Cortex of kidney (tissue), 1 donor: ENCODE data around the gene ZFHX3.
"Not testable (repeated sequence)": the region's sequence is repeated elsewhere in the genome, so short reads cannot be mapped to it uniquely, and the experiment has no call there.

ENCODE experiments used
- DNase-seq: peaks from one replicate; lab custom pipeline; 2025; lab: John Stamatoyannopoulos, UW

ZFHX3 gene

DNA sequence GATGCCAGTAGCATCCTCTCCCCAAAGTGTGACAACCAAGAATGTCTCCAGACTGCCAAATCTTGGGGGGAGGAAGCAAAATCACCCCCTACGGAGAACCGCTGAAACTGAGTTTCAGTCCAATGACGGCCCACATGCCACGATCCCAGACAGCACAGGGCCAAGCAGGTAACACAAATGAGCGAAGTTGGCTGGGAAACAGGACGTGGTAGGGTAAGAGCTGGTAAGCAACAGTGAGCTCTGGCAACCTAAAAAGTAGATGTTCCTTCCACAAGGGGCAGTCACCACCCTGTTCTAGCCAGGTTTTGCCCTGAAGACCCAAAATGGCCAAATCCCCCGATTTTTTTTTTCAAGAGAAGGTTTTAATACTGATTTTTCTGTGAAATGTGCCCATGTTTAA is 25.4 kb downstream of the ZFHX3 start:
- DNase-seq: no peak

DNA sequence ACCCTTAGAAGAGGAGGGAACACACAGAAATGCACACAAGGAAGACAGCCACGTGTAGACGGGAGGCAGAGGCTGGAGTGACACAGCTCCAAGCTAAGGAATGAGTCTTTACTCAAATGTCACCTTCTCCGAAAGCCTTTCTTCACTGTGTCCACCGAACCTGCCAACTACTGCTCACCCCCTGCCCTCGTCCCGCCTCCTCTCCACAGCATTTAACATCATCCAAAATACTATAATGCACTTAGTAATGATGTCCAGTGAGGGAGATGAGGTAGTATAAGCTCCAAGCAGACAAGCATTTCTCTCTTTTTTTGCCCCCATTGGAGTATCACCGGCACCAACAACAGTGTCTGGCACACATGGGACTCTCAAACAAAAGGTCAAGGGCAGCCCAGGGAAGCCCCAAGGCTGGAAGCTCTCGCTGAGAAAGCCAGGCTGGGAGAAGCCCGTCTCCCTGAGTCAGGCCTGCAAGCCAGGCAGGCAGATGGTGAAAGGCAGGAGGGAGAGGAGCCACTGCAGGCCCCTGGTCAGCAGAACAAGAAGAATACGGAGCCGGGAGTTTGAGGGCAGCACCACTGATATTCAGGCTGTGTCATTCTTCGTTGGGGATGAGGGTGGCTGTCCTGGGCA is 25.9 kb downstream of the ZFHX3 start:
- no peak for DNase-seq

DNA sequence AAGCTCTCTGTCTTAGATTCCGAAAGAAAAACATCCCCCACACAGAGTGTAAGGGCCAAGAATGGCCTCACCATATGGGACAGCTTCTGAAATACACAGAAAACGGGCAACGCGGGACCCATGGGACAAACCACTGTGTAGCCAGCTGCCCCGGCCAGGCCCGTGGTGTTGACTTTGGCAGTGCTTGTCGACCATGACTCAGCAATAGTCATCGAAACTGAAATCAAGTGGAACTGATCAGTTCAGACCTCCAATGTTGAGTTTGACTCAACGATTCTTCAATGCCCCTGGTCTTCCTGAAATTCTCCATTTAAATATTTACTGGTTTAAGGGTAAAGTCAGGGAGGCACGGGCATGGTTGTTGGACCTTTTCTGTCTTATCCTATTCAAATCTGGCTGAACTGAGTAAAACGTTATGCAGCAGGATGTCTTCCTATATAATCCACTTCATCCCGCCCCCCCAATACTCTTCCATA is 27.5 kb downstream of the ZFHX3 start:
- no peak for DNase-seq

DNA sequence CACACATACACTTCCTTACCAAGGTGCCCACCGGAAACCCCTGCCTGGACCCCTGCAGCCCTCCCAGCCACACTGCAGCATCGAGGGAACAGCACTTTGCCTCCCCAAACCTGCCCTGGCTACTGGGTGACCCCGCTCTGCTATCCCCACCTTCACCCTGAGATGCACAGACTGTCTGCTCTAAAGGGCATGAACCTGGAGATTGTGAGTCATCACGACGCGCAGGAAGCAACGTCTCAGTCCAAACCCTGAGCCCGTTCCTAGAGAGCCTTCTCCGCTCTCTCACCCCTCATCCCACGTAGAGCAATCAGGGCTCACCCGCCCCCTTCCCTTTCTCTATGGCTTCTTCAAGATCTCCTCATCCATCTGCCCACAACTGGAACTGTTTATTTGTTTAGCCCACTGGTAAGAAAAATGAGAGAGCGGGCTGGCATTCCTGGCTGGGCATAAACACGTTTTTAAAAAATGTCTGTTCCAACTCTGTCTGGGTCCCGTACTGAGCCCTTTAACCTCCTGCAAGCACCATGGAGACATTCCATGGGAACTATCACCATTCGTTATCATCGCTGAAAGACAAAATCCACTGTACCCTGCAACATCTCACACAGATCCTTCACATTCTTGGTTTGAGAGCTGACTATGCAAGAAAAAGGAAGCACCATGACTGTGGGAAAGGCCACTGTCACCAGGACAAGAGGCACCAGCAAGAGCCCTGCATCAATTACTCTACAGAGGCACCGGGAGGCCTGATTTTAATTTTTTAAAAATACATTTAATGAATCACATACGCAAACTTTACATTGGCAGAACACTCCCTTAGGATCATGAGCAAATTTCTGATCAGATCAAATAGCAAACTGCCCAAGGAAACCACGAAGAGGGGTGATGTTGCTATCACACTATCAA is 28.2 kb downstream of the ZFHX3 start:
- no peak for DNase-seq

DNA sequence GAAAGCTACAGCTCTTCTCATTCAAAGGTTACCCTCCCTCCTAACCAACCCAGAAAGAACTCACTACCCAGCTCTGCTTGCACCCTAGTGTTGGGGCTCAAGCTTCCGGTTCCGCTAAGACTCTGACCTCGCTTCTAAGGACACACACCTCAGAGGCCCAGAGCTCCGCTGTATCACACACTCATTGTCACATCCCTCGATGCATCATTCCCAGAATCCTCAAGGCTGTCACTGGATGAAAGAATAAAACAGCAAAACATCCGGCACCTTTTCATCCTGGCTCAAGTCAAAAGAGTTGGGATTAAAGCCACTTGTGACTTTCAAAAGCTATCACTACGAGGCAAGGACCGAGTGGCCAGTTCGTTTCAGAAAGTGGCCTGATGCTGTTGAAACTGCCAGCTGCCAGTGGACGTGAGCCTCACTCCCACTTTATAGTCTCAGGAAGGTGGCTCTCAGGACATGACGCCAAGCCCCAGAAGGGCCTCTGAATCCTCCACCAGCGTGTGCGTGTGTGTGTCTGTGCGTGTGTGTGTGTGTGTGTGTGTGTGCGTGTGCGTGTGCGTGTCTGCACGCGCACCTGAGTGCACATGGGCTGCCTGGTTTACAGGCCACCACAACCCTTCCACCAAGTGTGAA is 29.0 kb downstream of the ZFHX3 start:
- no peak for DNase-seq

GRCh38 chr16:73017321-73017720 is 30.6 kb downstream of the ZFHX3 start:
- DNase-seq: no peak

DNA sequence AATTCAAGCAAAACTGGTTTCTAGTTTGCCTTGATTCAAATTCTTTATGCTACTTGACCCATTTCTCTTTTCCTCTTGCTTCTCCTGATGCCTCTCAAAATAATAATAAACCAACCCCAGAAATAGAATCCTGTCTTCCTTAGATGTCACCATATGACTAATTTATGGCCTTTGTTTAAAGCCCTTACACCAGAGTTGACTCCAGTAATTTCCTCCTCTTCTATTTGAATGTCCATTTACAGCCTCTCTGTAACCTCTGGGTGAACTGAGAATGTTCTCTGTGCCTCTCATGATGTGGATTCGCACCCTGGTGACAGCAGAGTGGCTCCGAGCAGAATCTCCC is 31.5 kb downstream of the ZFHX3 start:
- DNase-seq: no peak

GRCh38 chr16:73015612-73016487 is 32.1 kb downstream of the ZFHX3 start:
- DNase-seq: no peak

DNA sequence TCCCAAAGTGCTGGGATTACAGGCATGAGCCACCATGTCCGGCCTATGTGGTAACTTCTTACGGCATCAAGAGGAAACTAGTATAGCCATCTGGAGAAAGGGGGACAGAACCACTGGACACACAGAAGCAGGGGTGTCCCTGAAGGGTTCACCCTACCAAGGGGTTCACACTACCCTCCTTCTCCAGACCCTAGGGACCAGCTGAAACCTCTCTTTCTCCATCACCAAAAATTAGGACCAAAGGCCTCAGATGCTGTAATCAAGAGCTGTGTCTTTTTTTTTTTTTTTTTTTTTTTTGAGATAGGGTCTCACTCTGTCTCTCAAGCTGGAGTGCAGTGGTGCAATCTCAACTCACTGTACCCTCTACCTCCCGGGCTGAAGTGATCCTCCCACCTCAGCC is 33.2 kb downstream of the ZFHX3 start:
- no peak for DNase-seq

- DNase-seq: no peak
These were observed 34.0 kb downstream of the ZFHX3 start for GRCh38 chr16:73013974-73014373.

DNA sequence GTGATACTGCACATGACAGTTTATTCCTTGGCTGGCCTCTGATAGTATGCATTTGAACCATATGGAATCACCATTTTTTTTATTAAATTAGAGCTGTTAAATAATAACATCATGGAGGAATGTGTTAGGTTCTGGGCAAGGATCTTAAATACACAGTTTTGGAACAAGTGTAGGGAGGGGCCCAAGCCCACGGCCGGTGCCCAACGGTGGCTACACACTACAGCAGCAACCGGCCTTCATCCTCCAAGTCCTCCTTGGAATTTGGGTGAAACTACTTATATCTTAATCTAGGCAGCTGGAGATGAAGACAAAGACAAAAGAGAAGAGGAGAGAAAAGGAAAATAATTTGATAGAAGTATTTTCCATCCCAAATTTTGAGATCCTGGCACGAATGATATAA is 35.6 kb downstream of the ZFHX3 start:
- no peak for DNase-seq

GRCh38 chr16:73011926-73012325 is 36.0 kb downstream of the ZFHX3 start:
- DNase-seq: no peak

GRCh38 chr16:73010150-73010676 is 37.7 kb downstream of the ZFHX3 start:
- DNase-seq: no peak

DNA sequence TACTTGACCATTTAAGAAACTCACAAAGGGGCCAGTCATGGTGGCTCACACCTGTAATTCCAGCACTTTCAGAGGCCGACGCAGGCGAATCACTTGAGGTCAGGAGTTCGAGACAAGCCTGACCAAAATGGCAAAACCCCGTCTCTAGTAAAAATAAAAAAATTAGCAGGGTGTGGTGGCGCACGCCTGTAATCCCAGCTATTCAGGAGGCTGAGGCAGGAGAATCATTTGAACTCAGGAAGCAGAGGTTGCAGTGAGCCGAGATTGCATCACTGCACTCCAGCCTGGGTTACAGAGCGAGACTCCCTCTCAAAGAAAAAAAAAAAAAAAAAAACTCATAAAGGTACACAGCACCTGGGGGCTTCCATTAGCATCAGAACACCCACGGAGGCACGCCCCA is 38.2 kb downstream of the ZFHX3 start:
- DNase-seq: not testable (repeated sequence)

- no peak for DNase-seq
These were observed 41.9 kb downstream of the ZFHX3 start for GRCh38 chr16:73006026-73006425.

DNA sequence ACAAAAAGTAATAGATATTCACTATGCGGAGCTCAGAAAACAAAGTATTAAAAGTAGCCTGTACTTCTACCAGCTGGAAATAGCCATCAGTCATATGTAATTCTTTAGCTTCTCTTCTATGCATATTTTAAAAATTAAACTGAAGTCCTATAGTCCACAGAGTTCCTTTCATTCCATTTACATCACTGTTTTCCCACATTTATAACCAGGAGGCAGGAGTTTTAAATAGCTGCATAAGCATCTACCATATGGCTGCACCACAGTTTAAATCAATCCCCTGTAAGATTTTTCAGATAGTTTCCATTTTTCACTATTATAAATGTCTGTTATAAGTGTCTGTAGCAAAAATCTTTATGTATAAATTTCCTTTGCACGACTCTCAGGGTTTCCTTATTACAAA is 45.1 kb downstream of the ZFHX3 start:
- no peak for DNase-seq

DNA sequence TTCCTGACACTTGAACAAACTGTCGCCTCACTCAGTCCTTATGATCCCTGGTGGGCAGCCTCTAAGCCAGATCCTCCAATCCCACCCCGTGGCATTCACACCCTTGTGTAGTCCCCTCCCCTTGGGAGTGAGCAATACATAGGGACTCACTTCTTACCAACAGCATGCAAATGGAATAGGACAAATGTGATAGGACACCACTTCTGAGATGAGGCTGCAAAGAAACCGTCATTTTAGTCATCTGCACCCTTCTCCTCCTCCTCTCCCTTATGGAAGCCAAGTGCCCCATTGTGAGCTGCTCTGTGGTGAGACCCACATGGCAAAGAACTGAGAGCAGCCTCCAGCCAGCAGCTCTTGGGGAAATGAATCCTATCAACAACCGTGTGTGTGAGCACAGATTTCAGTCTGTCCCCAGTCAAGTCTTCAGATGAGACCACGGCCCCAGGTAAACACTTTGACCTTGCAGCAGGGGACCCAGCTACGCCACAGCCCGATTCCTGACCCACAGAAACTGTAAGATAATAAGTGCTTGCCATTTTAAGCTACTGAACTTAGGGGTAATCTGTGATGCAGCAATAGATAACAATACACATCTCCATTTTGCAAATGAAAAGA is 46.9 kb downstream of the ZFHX3 start:
- no peak for DNase-seq

DNA sequence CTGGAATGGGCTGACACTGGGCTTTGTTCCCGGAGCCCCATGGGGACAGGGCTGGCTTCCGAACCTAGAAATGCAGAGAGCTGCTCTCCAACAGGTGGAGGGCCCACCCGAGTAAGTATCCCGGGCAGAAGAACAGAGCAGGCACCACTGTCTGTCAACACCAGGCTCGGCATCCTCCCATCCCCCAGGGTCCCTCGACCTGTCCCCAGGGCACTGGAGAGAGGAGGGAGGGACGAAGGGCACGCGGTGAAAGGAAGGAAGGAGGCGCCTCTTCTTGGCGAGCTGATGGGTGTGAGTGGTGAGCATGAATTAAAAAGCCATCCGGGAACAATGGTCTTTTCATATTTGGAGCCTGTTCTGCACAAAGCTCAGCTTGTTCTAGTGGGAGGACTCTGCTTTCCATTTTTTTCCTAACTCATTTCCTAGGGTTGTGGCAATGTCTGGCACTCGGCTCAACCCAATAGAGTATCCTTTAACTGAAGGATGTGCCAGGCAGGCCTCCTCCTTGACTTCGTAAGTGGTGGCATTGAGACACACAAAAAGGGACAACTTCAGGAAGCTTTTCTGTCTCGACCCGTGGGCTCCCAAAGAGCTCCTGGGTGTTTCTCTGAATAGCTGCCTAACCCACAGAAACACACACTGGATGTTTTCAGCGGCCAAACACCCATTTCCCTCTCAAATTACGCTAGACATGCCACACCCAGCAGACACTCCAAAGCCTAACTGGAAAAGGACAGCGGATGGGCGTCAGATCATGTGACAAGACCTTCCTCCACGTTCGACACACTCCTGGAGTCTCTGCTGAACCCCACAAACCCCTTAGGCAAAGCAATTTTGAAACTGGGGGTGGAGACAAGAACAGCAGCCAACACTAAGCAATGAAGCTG is 47.7 kb downstream of the ZFHX3 start:
- DNase-seq: no peak

DNA sequence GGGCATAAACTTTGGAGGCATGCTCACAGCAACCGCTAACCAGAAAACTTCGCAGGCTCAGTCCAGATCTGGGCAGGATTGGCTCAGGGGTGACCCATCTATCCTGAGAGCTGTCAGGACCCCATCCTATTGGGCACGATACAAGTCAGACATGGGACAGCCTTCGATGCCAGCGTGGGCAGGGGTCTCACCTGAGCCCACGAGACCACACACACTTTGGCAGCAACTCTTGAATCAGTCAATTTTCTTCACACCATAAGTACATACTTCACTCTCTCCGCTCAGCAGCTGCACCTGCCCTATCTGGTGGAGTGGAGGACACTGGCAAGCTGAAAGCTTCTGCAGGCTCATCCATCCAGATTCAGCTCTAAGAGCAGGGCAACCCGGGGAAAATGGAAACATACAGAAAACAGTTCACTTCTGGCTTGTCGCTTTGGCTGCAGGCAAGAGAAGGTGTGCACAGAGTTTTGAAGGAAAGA is 48.3 kb downstream of the ZFHX3 start:
- DNase-seq: no peak

DNA sequence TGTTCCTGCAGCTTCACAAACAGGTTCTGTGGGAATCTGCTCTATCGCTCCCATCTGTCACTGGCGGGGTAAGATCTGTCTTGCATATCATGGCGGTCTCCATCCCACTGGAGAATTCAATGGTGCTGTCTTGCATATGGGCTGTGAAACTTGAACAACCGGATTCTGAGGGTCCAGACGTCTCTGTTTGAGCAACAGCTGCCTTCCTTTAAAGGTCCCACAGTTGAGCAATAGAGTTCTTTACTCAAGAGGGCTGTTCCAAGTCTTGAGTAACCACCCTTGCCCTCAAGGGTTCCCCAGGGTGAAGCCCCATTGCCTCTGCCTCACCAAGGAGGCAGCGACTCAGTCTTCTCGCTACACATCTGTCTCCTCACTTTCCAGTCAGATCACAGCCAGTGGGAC is 50.8 kb downstream of the ZFHX3 start:
- DNase-seq: no peak
